ENCODE data around the gene DNAJC19.

DNAJC19 gene

GRCh38 chr3:180973543-180973942 lies 16.0 kb downstream of the DNAJC19 start:
- Mint-ChIP-seq H3K27ac (no peak overlapping the region), H3K27me3 (ENCODE audit: low read depth, poor library complexity) (no peaks in the 10 kb centered on the region), H3K36me3 (ENCODE audit: low read depth) (peaks cover 34% of the 10 kb centered on the region), H3K4me1 (no peaks in the 10 kb centered on the region), H3K9me3 (no peaks in the 10 kb centered on the region), H3K4me3 (no peak overlapping the region)
- DNase-seq = no peak
- TF ChIP-seq CTCF (IDR thresholded peaks at IDR 0.05) = no peak

GRCh38 chr3:180970931-180971330 lies 18.6 kb downstream of the DNAJC19 start:
- TF ChIP-seq CTCF (IDR thresholded peaks at IDR 0.05) = no peak
- H3K4me3 Mint-ChIP-seq = no peak overlapping the region
- DNase-seq = no peak
- no peak overlapping the region for H3K27ac Mint-ChIP-seq
- H3K36me3 Mint-ChIP-seq (ENCODE audit: low read depth) = peaks cover 40% of the 10 kb centered on the region
- H3K4me1 Mint-ChIP-seq = no peaks in the 10 kb centered on the region
- no peaks in the 10 kb centered on the region for H3K9me3 Mint-ChIP-seq
- H3K27me3 Mint-ChIP-seq (ENCODE audit: low read depth, poor library complexity) = no peaks in the 10 kb centered on the region

- no peaks in the 10 kb centered on the region for H3K4me1 Mint-ChIP-seq
- no peak for DNase-seq
- peak overlapping the region; percentile 72 for H3K27ac Mint-ChIP-seq
- no peak overlapping the region for H3K4me3 Mint-ChIP-seq
- no peaks in the 10 kb centered on the region for H3K27me3 Mint-ChIP-seq (ENCODE audit: low read depth, poor library complexity)
- peaks cover 70% of the 10 kb centered on the region for H3K36me3 Mint-ChIP-seq (ENCODE audit: low read depth)
- H3K9me3 Mint-ChIP-seq = no peaks in the 10 kb centered on the region
- TF ChIP-seq CTCF (IDR thresholded peaks at IDR 0.05) = no peak
Observed at GRCh38 chr3:180962530-180962929, 27.0 kb downstream of the DNAJC19 start.

GRCh38 chr3:180961552-180961951 lies 28.0 kb downstream of the DNAJC19 start:
- H3K4me3 Mint-ChIP-seq = no peak overlapping the region
- no peak overlapping the region for H3K27ac Mint-ChIP-seq
- DNase-seq = no peak
- H3K36me3 Mint-ChIP-seq (ENCODE audit: low read depth) = peaks cover 72% of the 10 kb centered on the region
- H3K4me1 Mint-ChIP-seq = no peaks in the 10 kb centered on the region
- H3K9me3 Mint-ChIP-seq = no peaks in the 10 kb centered on the region
- TF ChIP-seq CTCF (IDR thresholded peaks at IDR 0.05) = no peak
- H3K27me3 Mint-ChIP-seq (ENCODE audit: low read depth, poor library complexity) = no peaks in the 10 kb centered on the region

- no peaks in the 10 kb centered on the region for H3K9me3 Mint-ChIP-seq
- no peaks in the 10 kb centered on the region for H3K27me3 Mint-ChIP-seq (ENCODE audit: low read depth, poor library complexity)
- H3K4me1 Mint-ChIP-seq = no peaks in the 10 kb centered on the region
- no peak overlapping the region for H3K4me3 Mint-ChIP-seq
- no peak for TF ChIP-seq CTCF (IDR thresholded peaks at IDR 0.05)
- peaks cover 74% of the 10 kb centered on the region for H3K36me3 Mint-ChIP-seq (ENCODE audit: low read depth)
- DNase-seq = no peak
- H3K27ac Mint-ChIP-seq = no peak overlapping the region
Observed at GRCh38 chr3:180961087-180961486, 28.4 kb downstream of the DNAJC19 start.

GRCh38 chr3:180959691-180960090 lies 29.8 kb downstream of the DNAJC19 start:
- no peak overlapping the region for H3K27ac Mint-ChIP-seq
- DNase-seq = no peak
- H3K4me3 Mint-ChIP-seq = no peak overlapping the region
- H3K27me3 Mint-ChIP-seq (ENCODE audit: low read depth, poor library complexity) = no peaks in the 10 kb centered on the region
- no peaks in the 10 kb centered on the region for H3K9me3 Mint-ChIP-seq
- no peaks in the 10 kb centered on the region for H3K4me1 Mint-ChIP-seq
- peaks cover 84% of the 10 kb centered on the region for H3K36me3 Mint-ChIP-seq (ENCODE audit: low read depth)
- TF ChIP-seq CTCF (IDR thresholded peaks at IDR 0.05) = no peak
